22Rv1 (cell line): ENCODE measurements around the gene SESTD1.

Experiments used
- H3K27ac ChIP-seq: fragments of 450-650 bp; 2 replicates; pipeline ENCODE4 v1.5.1; 2017
- CTCF ChIP-seq: fragments of 450-650 bp; IDR thresholded peaks from 2 replicates; pipeline ENCODE4 v1.5.1; 2017; ENCODE audit warnings: mild to moderate bottlenecking
- ZFX ChIP-seq: fragments of 450-650 bp; IDR thresholded peaks from 2 replicates; pipeline ENCODE4 v1.6.1; 2017; ENCODE audit warnings: antibody characterized with exemption, borderline replicate concordance

Gene SESTD1

DNA sequence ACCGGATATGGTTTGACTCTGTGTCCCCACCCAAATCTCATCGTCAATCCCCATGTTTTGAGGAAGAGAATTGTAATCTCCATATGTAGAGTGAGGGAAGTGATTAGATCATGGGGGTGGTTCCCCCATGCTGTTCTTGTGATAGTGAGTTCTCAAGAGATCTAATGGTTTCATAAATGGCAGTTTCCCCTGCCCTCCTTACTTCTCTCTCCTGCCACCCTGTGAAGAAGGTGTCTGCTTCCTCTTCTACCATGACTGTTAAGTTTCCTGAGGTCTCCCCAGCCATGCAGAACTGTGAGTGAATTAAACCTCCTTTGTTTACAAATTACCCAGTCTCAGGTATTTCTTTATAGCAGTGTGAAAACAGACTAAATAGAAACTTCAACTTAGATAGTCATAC lies 69.5 kb downstream of the SESTD1 start:
- TF ChIP-seq CTCF (no peak), ZFX (no peak)

DNA sequence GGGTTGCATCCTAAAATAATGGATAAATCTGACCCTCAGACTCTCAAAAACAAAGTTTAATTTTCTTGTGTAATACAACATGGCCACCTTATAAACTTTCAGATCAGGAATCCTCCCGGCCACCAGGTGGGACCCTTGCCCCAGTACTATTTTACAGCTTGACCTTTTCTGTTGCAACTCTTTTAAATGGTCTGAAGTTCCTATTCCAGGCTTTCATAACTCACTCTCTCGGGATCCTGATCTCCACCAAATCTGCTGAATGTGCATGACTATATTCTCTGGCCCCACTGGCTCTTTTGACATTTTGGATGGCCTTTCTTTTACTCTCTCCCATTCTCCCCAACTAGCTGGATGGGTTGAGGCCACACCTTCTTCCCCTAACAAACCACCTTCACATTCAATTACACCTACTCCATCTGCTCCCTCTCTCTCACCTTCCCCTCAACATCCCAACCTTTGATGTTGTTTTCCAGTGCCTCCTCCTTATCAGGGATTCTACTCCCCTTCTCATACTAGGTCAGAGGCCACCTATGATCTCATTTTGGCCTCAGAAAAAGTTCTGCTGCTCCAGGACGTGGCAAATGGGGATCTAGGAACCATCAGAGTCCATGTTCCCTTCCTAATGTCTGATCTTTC lies 70.8 kb downstream of the SESTD1 start:
- H3K27ac ChIP-seq = no peak overlapping the region
- TF ChIP-seq ZFX (no peak), CTCF (no peak)

More for the DNA sequence above, 69.5 kb downstream of the SESTD1 start:
- no peak overlapping the region for H3K27ac ChIP-seq

- no peak overlapping the region for H3K27ac ChIP-seq
- TF ChIP-seq CTCF (no peak), ZFX (no peak)
These were observed 73.5 kb downstream of the SESTD1 start for GRCh38 chr2:179191110-179191509.

GRCh38 chr2:179186126-179186525 lies 78.5 kb downstream of the SESTD1 start:
- no peak overlapping the region for H3K27ac ChIP-seq
- TF ChIP-seq ZFX (no peak), CTCF (no peak)

DNA sequence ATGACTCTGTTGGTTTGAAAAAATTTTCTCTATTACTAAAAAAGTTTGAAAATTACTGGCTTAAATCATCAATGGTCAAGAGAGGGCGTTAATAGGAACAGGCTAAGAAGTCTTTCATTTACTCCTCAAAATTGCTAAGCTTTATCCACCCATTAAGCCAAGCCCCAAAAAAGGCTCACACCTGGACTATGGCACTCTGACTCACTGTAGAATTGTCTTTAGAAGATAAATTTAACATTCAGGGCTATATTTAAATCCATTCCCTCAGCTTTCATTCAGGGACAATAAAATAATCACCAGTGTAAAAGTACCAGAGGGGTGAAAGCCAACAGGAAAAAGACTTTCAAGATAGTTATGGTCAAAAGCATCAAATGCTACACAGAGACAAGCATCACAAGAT lies 80.0 kb downstream of the SESTD1 start:
- H3K27ac ChIP-seq = no peak overlapping the region
- TF ChIP-seq ZFX (no peak), CTCF (no peak)

DNA sequence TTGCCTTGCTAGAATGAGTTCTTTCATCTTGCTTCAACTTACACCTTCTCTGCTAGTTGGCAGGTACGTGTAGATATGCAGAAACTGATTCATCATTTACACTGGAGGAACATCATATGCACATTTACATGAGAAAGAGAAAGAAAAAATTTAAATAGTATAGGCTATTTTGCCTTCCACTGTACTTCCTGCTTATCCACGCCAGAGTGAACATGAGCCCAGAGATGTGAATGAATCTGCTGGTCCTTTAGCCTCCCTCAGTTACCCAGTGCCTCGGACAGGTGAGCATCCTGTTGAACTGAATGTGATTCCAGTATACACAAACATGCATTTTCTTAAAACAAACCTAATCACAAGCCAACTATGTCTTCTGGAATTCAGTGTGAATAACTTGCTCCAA lies 83.6 kb downstream of the SESTD1 start:
- no peak for TF ChIP-seq ZFX
- TF ChIP-seq CTCF = no peak
- no peak overlapping the region for H3K27ac ChIP-seq

GRCh38 chr2:179180242-179180641 lies 84.4 kb downstream of the SESTD1 start:
- no peak overlapping the region for H3K27ac ChIP-seq
- TF ChIP-seq ZFX (no peak), CTCF (no peak)
